Measurements from ENCODE around the gene RALGPS2.
A peak's percentile ranks its signal among the peaks of the same experiment; 100 is the strongest.
"Not testable (repeated sequence)": the region's sequence is repeated elsewhere in the genome, so short reads cannot be mapped to it uniquely, and the experiment has no call there.

RALGPS2 gene

DNA sequence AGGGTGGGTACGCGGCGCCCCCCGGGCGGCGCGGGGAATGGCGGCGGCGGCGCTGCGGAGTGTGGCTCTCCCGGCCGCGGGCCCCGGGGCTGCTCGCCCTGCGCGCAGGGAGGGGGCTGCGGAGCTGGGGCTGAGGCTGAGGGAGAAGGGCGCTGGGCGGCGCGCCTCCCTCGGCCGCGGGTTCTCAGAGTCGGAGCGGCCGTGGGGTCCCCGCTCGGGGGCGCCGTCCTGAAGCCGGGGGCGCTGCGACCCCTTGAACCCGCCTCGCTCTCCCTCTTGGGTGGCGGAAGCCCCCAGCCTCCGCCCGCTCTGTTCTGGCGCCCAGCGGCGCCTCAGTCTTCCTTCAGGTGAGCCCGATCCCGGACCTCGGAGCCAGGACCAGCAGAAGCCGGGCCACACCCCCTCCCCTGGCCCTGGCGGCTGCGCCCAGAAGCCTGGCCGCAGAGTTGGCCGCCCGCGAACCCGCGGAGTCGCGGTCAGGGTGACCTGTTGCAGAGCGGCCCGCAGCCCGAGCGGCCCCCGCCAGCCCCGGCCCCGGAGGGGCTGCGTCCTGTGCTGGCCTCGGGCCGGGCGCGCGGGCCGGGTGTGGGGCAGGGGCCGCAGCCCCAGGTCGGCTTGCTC, 532 bp downstream of the RALGPS2 start:
- peak; percentile 6 for DNase-seq (ENCODE audit: low read depth)

DNA sequence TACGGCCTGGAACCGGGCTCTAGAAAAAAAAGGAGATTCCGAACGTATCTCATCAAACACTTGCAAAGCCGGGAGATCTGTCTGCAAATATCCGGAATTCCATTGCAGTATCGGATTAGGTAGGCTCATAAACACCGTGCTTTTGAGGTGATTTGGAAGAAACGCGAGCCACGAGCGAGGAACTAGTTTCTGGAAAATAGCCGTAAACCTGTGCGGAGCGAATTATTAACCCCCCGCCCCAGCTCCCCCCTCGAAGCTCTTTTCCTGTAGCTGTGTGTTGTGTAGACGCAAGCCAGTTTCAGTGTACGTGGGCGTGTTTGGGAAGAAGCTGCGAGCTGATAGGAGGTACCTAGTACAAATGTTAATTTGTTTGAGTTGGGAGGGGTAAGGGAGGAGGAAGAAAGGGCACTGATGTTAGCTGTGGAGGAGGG, 1.1 kb downstream of the RALGPS2 start:
- DNase-seq (ENCODE audit: low read depth) = peak; percentile 2

DNA sequence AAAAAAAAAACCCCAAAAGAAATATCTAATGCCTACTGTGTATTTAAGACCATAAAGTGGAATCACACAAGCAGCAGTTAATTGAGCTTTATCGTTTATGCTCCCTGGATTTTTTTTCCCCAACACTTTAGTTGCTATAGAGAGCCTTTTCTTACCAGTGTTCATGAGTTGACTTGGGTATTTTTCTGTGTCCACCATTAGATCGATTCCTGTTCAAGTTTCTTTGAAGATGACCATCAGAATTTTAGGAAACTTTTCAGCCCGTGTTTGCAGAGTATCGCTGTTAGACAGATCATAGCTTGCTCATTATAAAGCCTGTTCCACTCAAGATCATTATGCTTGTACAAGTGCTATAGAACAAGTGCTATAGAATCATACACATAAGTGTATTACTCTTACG, 1.5 kb downstream of the RALGPS2 start:
- DNase-seq (ENCODE audit: low read depth) = no peak

DNA sequence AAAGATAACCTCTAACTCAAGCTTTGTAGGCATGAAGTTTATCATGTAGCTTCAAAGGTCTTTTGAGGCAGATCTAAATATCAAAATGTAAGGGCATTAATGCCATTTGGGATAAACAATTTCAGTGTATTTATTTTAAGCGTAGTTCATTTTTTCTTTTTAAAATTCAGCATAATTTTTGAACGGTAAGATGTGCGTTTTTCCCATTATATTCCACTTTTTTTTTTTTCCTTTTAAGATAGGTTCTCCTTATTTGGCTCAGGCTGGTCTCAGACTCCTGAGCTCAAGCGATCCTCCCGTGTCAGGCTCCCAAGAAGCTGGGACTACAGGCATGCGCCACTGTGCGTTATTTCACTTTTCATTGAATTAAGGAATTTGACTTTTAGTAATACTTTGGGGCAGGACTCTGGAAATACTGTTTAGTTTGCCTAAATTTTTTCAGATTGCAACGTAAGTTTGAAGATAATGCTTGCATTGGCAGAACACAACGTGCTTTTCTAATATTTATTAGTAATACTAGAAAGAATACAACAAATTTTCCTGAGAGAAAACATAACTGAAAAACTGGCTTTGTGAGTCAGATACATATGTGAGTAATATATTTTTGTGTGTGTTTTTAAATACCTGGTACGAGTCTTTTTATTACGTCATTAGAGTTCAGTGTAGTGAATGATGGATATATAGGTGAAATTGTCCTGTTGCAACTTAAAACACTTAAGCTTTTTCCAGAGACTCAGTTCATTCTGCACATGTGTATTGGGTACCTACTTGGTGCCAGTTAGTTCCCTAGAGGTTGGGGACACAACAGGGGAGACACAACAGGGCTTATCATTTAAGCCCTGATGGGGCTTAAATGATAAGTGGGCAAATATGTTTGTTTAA, 2.2 kb downstream of the RALGPS2 start:
- no peak for DNase-seq (ENCODE audit: low read depth)

DNA sequence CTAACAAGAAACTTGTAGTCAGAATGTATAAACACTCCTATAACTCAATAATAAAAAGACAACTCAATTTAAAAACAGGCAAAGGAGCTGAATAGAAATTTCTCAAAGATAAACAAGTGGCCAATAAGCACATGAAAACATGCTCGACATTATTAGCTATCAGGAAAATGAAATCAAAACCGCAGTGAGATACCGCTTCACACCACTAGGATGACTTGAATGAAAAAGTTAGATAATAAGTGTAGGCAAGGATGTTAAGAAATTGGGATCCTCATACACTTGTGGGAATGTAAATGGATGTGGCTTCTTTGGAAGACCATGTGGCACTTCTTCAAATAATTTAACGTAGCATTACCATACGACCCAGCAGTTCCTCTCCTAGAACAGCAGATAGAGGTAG, 8.9 kb downstream of the RALGPS2 start:
- no peak for DNase-seq (ENCODE audit: low read depth)

DNA sequence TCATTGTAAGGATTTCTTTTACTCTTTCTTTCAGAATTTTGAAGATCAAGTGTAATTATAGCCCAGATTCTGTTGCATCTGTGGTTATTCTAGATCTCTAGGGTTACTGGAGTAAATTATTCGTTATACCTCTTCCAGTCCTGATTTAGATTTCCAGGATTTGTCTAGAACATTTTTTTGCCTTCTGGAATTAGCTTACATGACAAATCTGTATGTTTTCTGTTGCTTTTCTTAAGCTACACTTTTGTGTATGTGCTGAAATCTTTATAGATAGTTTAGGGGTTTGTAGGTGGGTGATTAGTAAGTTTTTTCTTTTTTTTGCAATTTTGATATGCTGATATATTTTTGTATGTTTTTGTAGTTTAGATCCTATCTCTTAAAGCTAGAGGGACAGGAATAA, 13.7 kb downstream of the RALGPS2 start:
- no peak for DNase-seq (ENCODE audit: low read depth)

DNA sequence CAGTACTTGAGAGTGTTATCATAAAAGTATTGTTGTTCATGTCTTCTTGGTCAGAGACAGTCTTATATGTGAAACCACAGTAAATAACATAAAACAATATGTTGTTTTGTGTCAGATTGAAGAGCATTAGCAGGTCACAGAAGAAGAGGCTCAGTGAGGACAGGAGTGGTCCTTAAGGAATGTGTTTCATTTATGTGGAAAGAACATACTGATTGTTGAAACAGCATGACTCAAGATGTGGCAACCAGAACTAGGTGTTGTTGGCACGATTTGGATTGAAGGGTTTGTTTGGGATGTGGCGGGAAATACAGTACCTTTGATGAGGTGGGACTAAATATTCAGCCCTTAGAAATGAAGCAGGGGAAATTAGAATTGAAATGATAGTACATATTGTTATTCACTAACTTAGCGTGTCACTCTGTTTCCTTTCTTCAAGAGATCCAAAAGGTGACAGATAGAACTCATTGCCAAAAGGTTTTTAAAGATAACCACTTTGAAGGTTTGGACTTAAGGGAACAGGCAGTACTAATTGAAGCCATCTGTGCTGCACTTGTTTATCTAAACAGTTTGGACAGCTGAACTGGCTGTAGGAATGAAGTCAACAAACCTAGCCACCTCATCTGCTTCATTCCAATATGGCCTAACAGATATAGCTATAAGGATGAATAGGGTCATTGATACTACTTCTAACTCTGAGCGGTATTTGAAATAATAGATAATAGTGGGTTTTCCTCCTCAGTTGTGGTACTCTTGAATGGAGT, 14.4 kb downstream of the RALGPS2 start:
- no peak for DNase-seq (ENCODE audit: low read depth)

DNA sequence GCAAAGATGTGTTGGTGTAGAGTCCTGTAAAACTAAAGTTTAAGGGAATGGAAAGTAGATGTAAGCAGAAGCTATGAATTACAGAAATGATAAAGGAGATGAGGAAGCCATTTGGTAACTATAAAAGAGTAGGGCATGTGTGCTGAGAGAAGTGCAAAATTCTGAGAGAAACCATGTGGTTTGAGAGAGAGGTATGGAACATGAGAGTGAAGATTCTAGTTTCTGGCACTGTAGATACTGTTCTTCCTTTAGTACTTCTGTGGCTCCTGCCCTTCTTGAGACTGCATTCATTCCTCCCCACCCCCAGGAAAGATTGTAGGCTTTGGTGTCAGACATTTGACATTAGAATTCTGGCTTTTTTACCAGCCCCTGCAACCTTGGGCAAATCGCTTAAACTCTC, 15.4 kb downstream of the RALGPS2 start:
- no peak for DNase-seq (ENCODE audit: low read depth)

DNA sequence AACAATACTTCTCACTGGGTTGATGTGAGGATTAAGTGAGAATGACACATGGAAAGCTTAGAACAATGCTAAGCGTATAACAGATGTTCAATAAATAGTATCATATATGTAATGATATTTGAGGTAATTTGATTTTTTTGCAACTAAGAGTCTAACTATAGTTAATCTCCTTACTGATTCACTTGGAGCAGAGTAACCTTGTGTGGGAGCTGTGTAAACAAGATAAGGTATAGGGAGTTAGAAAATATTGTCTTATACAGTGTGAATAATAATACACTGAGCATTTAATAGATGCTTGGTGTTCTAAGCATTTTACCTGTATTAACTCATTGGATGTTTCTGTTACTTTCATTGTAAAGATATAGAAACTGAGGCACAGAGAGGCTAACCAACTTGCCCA, 15.9 kb downstream of the RALGPS2 start:
- no peak for DNase-seq (ENCODE audit: low read depth)

DNA sequence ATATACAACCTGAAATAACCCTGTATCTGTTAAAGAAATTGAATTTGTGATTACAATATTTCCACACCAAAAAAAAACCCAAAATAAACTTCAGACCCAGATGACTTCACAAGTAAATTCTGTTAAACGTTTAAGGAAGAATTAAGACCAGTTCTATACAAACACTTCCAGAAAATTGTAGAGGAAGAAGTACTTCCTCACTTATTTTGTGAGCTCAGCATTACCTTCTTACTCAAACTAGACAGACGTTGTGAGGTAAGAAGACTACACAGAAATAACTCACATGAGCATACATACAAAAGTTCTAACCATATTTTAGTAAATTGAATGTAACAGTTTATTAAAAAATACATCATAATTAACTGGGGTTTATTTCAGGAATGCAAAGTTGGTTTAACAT, 18.8 kb downstream of the RALGPS2 start:
- DNase-seq (ENCODE audit: low read depth) = no peak

DNA sequence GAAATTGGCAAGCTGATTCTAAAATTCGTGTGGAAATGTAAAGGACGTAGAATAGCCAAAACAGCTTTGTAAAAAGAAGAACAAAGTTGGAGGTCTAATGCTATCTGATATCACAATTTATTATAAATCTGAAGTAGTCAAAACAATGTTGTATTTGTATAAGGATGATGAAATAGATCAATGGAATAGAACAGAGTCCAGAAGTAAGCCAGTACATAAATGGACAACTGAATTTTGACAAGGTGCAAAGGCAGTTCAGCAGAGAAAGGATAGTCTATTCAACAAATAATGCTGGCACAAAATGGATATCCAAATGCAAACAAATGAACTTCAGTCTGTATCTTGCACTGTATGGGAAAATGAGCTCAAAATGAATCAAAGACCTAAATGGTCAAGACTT, 20.2 kb downstream of the RALGPS2 start:
- DNase-seq (ENCODE audit: low read depth) = no peak

DNA sequence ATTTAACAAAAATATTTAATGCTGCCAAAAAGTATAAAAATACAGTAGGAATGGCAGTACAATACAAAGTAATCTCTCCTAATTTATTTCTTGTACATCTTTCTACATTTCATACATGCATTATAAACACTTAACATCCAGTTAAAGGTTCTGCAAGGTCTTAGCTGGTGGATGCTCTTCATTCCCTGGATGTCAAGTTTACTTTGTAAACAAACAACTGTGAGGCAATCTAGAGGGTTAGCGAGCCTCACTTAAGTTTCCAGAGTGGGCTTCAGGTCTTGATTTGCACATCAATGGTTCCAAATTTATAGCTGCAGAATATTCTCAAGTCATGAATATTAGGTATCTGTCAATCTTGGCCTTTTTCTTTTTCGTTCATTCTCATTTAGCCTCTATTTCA, 21.3 kb downstream of the RALGPS2 start:
- no peak for DNase-seq (ENCODE audit: low read depth)

DNA sequence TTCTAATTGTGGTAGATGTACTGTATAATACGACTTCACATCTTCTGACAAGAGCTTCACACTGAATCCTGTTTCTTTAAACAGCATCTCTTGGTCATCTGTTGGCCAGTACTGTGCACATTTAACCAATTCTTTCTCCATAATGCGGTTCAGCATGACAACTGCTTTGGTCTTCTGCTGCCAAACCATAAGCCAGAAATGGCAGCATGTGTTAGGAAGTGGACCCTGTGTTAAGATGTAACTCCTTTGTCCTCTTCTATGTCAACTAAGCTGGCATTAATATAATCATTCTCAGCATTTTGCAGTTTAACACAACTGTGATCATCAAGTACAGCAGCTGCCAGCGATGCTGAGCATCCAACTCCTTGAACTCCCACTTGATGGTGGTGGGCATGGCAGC, 22.3 kb downstream of the RALGPS2 start:
- DNase-seq (ENCODE audit: low read depth) = not testable (repeated sequence)

DNA sequence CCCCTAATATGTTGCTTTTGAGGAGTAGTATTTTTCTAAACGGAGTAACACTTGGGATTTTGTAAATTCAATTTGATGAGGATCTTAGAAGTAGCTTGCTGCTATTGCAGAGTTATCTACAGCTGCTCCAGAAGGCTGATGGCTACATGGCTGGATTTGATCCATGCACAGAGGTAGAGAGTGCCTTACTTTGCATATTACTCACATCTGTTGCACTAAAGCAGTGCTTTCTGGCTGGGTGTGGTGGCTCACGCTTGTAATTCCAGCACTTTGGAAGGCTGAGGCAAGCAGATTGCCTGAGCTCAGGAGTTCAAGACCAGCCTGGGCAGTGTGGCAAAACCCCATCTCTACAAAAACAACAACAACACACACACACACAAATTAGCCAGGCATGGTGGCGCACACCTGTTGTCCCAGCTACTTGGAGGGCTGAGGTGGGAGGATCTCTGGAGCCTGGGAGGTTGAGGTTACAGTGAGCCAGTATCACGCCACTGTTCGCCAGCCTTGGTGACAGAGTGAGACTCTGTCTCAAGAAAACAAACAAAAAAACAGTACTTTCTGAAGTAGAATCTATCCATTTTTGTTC, 24.6 kb downstream of the RALGPS2 start:
- no peak for DNase-seq (ENCODE audit: low read depth)

DNA sequence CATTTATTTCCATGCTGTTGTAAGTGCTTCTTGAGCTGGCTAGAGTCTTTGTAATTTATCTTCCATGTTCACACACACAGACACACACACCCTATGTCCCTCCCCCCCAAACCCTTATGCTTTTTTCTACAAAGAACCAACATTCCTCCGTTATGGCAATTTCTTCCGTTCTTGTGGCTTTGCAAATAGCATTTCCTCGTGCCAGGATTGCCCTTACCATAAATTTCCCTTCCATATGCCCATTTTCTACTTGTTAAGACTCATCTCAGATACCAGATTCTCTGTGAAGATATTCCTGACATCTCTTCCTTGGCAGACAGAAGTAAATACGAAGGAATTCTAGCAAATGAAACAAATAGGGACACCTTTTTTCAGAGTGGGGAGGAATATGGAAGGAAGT, 26.0 kb downstream of the RALGPS2 start:
- DNase-seq (ENCODE audit: low read depth) = no peak

DNA sequence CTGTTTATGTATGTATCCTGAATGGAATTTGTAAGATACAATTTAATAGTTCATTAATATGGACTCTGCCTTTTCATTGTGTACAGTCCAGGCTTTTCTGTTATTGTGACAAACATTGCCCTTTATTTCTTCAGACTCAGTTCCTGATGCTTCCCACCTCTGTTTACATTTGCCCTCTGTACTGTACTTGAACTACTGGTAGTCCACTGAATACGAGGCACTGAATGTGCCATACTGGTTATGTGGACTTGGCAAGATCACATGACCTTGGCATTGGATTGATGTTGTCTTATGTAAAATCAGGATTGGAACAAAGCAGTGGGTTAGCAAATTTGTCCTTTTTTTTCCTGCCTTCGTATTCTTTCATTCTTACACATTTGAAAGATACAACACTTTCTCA, 27.8 kb downstream of the RALGPS2 start:
- no peak for DNase-seq (ENCODE audit: low read depth)

DNA sequence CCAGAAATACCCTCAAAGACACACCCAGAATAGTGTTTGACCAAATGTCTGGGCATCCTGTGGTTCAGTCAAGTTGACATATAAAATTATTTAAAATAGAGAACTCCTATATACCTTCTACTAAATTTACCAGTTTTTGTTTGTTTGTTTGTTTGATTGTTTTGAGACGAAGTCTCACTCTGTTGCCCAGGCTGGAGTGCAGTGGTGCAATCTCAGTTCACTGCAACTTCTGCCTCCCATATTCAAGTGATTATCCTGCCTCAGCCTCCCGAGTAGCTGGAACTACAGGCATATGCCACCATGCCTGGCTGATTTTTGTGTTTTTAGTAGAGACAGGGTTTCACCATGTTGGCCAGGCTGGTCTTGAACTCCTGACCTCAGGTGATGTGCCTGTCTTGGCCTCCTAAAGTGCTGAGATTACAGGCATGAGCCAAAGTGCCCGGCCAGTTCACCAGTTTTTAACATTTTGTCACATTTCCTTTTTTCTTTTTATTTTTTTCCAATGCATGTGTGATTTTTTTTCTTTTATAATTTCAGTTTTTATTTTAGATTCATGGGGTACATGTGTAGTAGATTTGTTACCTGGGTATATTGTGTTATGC, 29.7 kb downstream of the RALGPS2 start:
- not testable (repeated sequence) for DNase-seq (ENCODE audit: low read depth)

DNA sequence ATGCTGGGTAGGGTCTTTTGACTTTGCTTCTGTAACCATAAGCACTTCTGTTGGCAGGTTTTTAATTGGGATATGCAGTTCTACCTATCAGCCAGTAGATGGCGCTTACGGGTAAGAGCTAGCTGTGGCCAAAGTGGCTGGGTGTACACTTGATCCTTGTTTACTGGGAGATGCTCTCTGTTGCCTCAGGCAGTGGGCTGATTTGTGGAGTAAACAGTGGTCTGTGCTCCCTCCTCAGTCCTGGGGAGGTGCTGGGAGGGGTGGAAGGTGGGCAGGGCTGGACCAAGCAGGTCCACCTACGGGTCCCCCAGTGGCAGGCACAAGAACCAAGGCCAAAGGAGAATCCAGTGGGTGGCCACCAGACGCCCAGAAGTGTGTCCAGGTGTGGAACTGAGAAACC, 43.4 kb downstream of the RALGPS2 start:
- no peak for DNase-seq (ENCODE audit: low read depth)

DNA sequence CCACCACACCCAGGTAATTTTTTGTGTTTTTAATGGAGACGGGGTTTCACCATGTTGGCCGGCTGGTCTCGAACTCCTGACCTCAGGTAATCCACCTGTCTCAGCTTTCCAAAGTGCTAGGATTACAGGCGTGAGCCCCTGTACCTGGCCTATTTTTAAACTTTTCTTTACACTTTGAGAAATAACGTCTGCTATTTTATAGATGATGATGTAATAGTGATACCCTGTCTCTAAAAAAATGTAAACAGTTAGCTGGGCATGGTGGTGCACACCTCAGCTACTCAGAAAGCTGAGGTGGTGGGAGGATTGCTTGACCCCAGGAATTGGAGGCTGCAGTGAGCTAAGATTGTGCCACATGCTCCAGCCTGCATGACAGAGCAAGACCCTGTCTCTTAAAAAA, 47.9 kb downstream of the RALGPS2 start:
- DNase-seq (ENCODE audit: low read depth) = no peak

DNA sequence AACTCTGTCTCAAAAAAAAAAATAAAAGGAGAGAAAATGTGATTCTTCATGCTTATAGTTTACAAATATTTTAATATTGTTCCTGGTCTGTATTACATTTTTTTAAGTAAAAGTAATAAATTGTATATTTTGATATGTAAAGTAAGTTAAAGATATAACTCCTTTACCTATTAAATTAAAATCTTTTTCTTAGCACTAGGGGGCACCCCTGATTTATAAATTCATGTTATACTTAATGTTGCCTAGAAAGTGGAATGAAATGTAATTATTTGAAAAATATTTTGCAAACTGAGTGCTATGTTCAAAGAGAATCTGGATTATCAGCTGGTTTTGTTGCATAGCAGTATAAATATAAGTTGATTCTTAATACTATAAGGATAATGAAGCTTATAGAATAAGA, 49.2 kb downstream of the RALGPS2 start:
- no peak for DNase-seq (ENCODE audit: low read depth)

DNA sequence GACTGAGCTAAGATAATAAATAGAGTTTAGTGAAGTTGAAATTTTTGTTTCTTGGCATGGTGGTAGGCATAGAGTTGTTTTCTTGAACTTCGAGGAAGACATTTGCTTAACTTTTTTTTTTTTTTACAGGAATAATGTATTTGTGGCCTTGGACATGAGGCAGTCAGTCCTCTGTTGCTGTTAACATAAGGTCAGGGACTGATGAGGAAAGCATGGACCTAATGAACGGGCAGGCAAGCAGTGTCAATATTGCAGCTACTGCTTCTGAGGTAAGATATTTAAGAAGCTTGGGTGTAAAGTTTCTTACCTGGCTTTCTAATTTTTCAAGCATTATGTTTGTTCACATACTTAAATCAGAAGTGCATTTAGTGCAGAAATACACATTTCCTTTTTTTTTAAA, 51.5 kb downstream of the RALGPS2 start:
- no peak for DNase-seq (ENCODE audit: low read depth)

All from stimulated activated CD8-positive, alpha-beta memory T cell treated with anti-CD3 and anti-CD28 coated beads, Interleukin-15, amount 100 ng/mL, for 24 hours (primary cell).